Measurements from ENCODE around the gene TMEM59L. TPM values are rescaled to one million over a fixed set of nuclear protein-coding genes. Genes with fewer than 3 reads are reported as not detected.

The TMEM59L gene
- polyA plus RNA-seq, 1 of the 3 experiments (the other 2 are of a cell fraction), result 9.6 TPM

DNA sequence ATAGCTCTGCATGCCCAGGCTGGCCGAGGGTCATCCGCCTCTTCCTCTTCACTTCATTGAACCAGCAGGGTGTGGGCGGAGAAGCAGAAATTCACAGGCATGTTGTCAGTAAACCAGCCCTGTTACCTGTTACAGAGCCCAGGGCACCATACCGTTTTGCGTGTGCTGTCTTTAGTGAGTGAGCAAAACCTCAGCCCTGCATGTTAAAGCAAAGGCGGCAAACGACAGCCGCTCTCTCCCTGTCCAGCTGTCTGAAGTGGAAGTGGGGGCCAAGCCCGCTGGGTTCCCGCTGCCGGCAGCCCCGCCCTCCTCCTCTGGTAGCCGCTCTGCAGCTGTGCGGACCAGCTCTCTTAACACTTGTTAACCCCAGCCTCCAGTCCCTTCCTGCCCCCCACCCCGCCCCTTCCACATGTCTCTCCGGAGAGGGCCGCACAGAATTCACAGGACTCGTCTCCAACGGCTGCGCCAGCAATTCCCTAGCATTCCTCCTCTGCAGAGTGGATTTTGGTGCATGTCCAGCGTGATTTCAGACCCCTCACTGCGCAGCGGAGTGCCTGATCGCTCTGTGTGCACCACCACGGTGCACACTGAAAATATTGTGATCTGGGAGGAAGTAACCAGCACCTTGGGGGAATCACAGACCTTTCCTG is 36.8 kb downstream of the TMEM59L start:
- CTCF ChIA-PET, result interaction anchor here (0.6 kb wide), 1 partner anchor 24 kb away, joined by 4 read pairs; no protein-coding TSS in a partner anchor

GRCh38 chr19:18650021-18650390 is 37.3 kb downstream of the TMEM59L start:
- H3K4me1 ChIP-seq (ENCODE audit: control insufficient read depth in 1 of 2, insufficient read depth in 2 of 2, low read depth in 1 of 2, low read length in 1 of 2), result peaks cover 0 to 6% of the 10 kb centered on the region in 2 experiments; a peak in 1 of 4 replicates
- H3K36me3 ChIP-seq (replicated peaks in 1 of 2; ENCODE audit: control insufficient read depth in 1 of 2, insufficient read depth in 2 of 2, low read length in 1 of 2), result no peaks in the 10 kb centered on the region
- no peak overlapping the region for H3K27ac ChIP-seq (ENCODE audit: low read depth in 2 of 2, low read length in 1 of 2)
- 90% methylated on average over 13 of the region's 17 CpGs for WGBS (ENCODE audit: low lambda C conversion rate)
- no peaks in the 10 kb centered on the region for H3K9me3 ChIP-seq
- H3K27me3 ChIP-seq (ENCODE audit: insufficient read depth), result no peaks in the 10 kb centered on the region
- ChIA-PET CTCF (no interaction called here), POLR2A (no interaction called here)
- H4K20me1 ChIP-seq (ENCODE audit: insufficient read depth), result 0 out of 2 replicates have a peak, but pooled peaks cover 3% of the 10 kb centered on the region
- no peaks in the 10 kb centered on the region for H3F3A ChIP-seq (replicated peaks; ENCODE audit: insufficient read depth)
- peaks cover 5% of the 10 kb centered on the region; the same call in 1 of the 2 replicates for H3K79me2 ChIP-seq (ENCODE audit: insufficient read depth)
- no peak overlapping the region for H3K4me3 ChIP-seq (ENCODE audit: low read depth in 2 of 2, low read length in 1 of 2)
- DNase-seq, result no peak
- TF ChIP-seq GATA2 (CRISPR knock-in tag; IDR thresholded peaks at IDR 0.05) (no peak), CTCF (IDR thresholded peaks at IDR 0.05) (no peak), MEF2A (IDR thresholded peaks at IDR 0.05; ENCODE audit: borderline replicate concordance, low read depth) (no peak), RAD21 (IDR thresholded peaks at IDR 0.05; ENCODE audit: low read length) (no peak), GABPA (IDR thresholded peaks at IDR 0.05; ENCODE audit: low read depth) (no peak), NFIC (IDR thresholded peaks at IDR 0.05; ENCODE audit: borderline replicate concordance) (no peak), FOSL2 (IDR thresholded peaks at IDR 0.05; ENCODE audit: borderline replicate concordance, low read depth) (no peak), MAX (IDR thresholded peaks at IDR 0.05; ENCODE audit: low read depth) (no peak), NRF1 (IDR thresholded peaks at IDR 0.05; ENCODE audit: low read depth, low read length) (no peak), CHD2 (IDR thresholded peaks at IDR 0.05; ENCODE audit: low read length, partially characterized antibody) (no peak), SMC3 (IDR thresholded peaks at IDR 0.05; ENCODE audit: low read depth, low read length) (no peak), SIN3A (IDR thresholded peaks at IDR 0.05; ENCODE audit: borderline replicate concordance, low read depth, low read length) (no peak), RCOR1 (IDR thresholded peaks at IDR 0.05; ENCODE audit: low read length) (no peak), JUND (IDR thresholded peaks at IDR 0.05) (no peak), ELF1 (IDR thresholded peaks at IDR 0.05) (no peak), TCF12 (IDR thresholded peaks at IDR 0.05) (no peak)
- no peak overlapping the region for H2AFZ ChIP-seq (ENCODE audit: low read depth)
- H3K4me2 ChIP-seq, result no peak overlapping the region
- H3K9ac ChIP-seq, result no peak overlapping the region
- H3K9me2 ChIP-seq, result no peaks in the 10 kb centered on the region

More for the DNA sequence above, 36.8 kb downstream of the TMEM59L start:
- POLR2A ChIA-PET, result no interaction called here
- Histone ChIP-seq H3K27me3 (ENCODE audit: insufficient read depth) (no peaks in the 10 kb centered on the region), H3K36me3 (replicated peaks in 1 of 2; ENCODE audit: control insufficient read depth in 1 of 2, insufficient read depth in 2 of 2, low read length in 1 of 2) (no peaks in the 10 kb centered on the region), H3K4me3 (ENCODE audit: low read depth in 2 of 2, low read length in 1 of 2) (no peak overlapping the region), H3K79me2 (ENCODE audit: insufficient read depth) (peaks cover 8% of the 10 kb centered on the region; the same call in 1 of the 2 replicates), H4K20me1 (ENCODE audit: insufficient read depth) (0 out of 2 replicates have a peak, but pooled peaks cover 3% of the 10 kb centered on the region), H2AFZ (ENCODE audit: low read depth) (no peak overlapping the region), H3K4me1 (ENCODE audit: control insufficient read depth in 1 of 2, insufficient read depth in 2 of 2, low read depth in 1 of 2, low read length in 1 of 2) (peaks cover 0 to 6% of the 10 kb centered on the region in 2 experiments; a peak in 1 of 4 replicates), H3K27ac (ENCODE audit: low read depth in 2 of 2, low read length in 1 of 2) (no peak overlapping the region), H3K9ac (no peak overlapping the region), H3K9me3 (no peaks in the 10 kb centered on the region), H3F3A (replicated peaks; ENCODE audit: insufficient read depth) (no peaks in the 10 kb centered on the region), H3K4me2 (no peak overlapping the region), H3K9me2 (no peaks in the 10 kb centered on the region)
- TF ChIP-seq RXRA (IDR thresholded peaks at IDR 0.05; ENCODE audit: borderline replicate concordance, low read depth) (no peak), RAD21 (IDR thresholded peaks at IDR 0.05; ENCODE audit: low read length) (no peak), FOXJ3 (CRISPR knock-in tag; IDR thresholded peaks at IDR 0.05) (no peak), TCF12 (IDR thresholded peaks at IDR 0.05) (no peak), POLR2AphosphoS5 (IDR thresholded peaks at IDR 0.05; ENCODE audit: low read depth, low read length) (no peak), EZH2phosphoT487 (IDR thresholded peaks at IDR 0.05; ENCODE audit: borderline replicate concordance, low read depth) (no peak), GABPA (IDR thresholded peaks at IDR 0.05; ENCODE audit: low read depth) (no peak)
- TF ChIP-seq, protein P1, sequence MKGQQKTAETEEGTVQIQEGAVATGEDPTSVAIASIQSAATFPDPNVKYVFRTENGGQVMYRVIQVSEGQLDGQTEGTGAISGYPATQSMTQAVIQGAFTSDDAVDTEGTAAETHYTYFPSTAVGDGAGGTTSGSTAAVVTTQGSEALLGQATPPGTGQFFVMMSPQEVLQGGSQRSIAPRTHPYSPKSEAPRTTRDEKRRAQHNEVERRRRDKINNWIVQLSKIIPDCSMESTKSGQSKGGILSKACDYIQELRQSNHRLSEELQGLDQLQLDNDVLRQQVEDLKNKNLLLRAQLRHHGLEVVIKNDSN (IDR thresholded peaks at IDR 0.05; ENCODE audit: borderline replicate concordance, low read depth), result no peak
- TF ChIP-seq, protein P2, sequence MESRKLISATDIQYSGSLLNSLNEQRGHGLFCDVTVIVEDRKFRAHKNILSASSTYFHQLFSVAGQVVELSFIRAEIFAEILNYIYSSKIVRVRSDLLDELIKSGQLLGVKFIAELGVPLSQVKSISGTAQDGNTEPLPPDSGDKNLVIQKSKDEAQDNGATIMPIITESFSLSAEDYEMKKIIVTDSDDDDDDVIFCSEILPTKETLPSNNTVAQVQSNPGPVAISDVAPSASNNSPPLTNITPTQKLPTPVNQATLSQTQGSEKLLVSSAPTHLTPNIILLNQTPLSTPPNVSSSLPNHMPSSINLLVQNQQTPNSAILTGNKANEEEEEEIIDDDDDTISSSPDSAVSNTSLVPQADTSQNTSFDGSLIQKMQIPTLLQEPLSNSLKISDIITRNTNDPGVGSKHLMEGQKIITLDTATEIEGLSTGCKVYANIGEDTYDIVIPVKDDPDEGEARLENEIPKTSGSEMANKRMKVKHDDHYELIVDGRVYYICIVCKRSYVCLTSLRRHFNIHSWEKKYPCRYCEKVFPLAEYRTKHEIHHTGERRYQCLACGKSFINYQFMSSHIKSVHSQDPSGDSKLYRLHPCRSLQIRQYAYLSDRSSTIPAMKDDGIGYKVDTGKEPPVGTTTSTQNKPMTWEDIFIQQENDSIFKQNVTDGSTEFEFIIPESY (IDR thresholded peaks at IDR 0.05; ENCODE audit: borderline replicate concordance, low read depth), result no peak
- WGBS (ENCODE audit: low lambda C conversion rate), result 87% methylated on average over 22 of the region's 25 CpGs
- no peak for DNase-seq

All from SK-N-SH (cell line).